NK-92 treated with Interleukin-12 subunit alpha and Interleukin-12 subunit beta, amount 100 ng/mL, for 24 hours (cell line): ENCODE data around the gene USP24.
"Not testable (repeated sequence)": the region's sequence is repeated elsewhere in the genome, so short reads cannot be mapped to it uniquely, and the experiment has no call there.

Source experiments
- DNase-seq: peaks from one replicate; lab custom pipeline; 2025; lab: John Stamatoyannopoulos, UW

USP24 gene

GRCh38 chr1:55196433-55197035, 18.6 kb downstream of the USP24 start:
- DNase-seq, result no peak

GRCh38 chr1:55195521-55196233, 19.5 kb downstream of the USP24 start:
- no peak for DNase-seq

- no peak for DNase-seq
Measured at GRCh38 chr1:55194851-55195250, 20.3 kb downstream of the USP24 start.

GRCh38 chr1:55192093-55192492, 23.1 kb downstream of the USP24 start:
- DNase-seq, result no peak

GRCh38 chr1:55191219-55191952, 23.8 kb downstream of the USP24 start:
- DNase-seq, result not testable (repeated sequence)

GRCh38 chr1:55190109-55190508, 25.1 kb downstream of the USP24 start:
- DNase-seq, result no peak

GRCh38 chr1:55188909-55189308, 26.3 kb downstream of the USP24 start:
- no peak for DNase-seq

GRCh38 chr1:55185832-55186231, 29.3 kb downstream of the USP24 start:
- no peak for DNase-seq

GRCh38 chr1:55184859-55185258, 30.3 kb downstream of the USP24 start:
- DNase-seq, result no peak

- no peak for DNase-seq
Measured at GRCh38 chr1:55181666-55182065, 33.5 kb downstream of the USP24 start.

- no peak for DNase-seq
Measured at GRCh38 chr1:55180075-55180670, 35.0 kb downstream of the USP24 start.

GRCh38 chr1:55179177-55179835, 35.9 kb downstream of the USP24 start:
- DNase-seq, result no peak

GRCh38 chr1:55172687-55173086, 42.5 kb downstream of the USP24 start:
- no peak for DNase-seq

- DNase-seq, result no peak
Measured at GRCh38 chr1:55172272-55172671, 42.9 kb downstream of the USP24 start.

GRCh38 chr1:55171694-55172093, 43.5 kb downstream of the USP24 start:
- DNase-seq, result no peak

GRCh38 chr1:55170426-55170825, 44.7 kb downstream of the USP24 start:
- DNase-seq, result no peak

- DNase-seq, result no peak
Measured at GRCh38 chr1:55169126-55169525, 46.0 kb downstream of the USP24 start.

- no peak for DNase-seq
Measured at GRCh38 chr1:55168353-55168752, 46.8 kb downstream of the USP24 start.

GRCh38 chr1:55167224-55167871, 47.8 kb downstream of the USP24 start:
- DNase-seq, result no peak

- no peak for DNase-seq
Measured at GRCh38 chr1:55164906-55165305, 50.3 kb downstream of the USP24 start.

GRCh38 chr1:55159571-55159970, 55.6 kb downstream of the USP24 start:
- no peak for DNase-seq

GRCh38 chr1:55156608-55157007, 58.6 kb downstream of the USP24 start:
- no peak for DNase-seq
